HCT116 (cell line): Measurements from ENCODE around the gene MSLN. TPM values are rescaled to one million over a fixed set of nuclear protein-coding genes. Genes with fewer than 3 reads are reported as not detected.

Experiments used
- ATAC-seq: fragments of 200-7000 bp; cut with Tn5 transposase; 2 replicates; pipeline ENCODE4 v1.9.1; 2020; ENCODE audit warnings: mild to moderate bottlenecking, moderate library complexity
- BruUV-seq: library from RNA; stranded (reverse); fragments of 400-500 nt; replicated peaks from 2 replicates; lab custom pipeline; 2021; lab: Mats Ljungman, UMichigan
- CTCF ChIA-PET: fragments of 300-600 bp; sonication (Branson Sonifier 250); formaldehyde crosslinking; loops from one replicate; lab custom pipeline; 2021; ENCODE audit warnings: antibody characterized with exemption; lab: Charles Lee
- POLR2A ChIA-PET: fragments of 300-600, 350-600 bp; sonication (Branson Sonifier 250); formaldehyde crosslinking; loops from one replicate; lab custom pipeline; 2021; ENCODE audit warnings: antibody characterized with exemption; lab: Charles Lee
- RAD21 ChIA-PET, 2 experiments: fragments of 300-600 bp; sonication (Branson Sonifier 250); formaldehyde crosslinking; loops; one replicate each; lab custom pipeline; 2023; ENCODE audit warnings: low total read pairs in 2 of 2; ENCODE audit not compliant: uncharacterized antibody in 2 of 2, unreplicated experiment in 2 of 2, low non-redundant PET in 1 of 2; lab: Charles Lee
- DNase-seq: peaks from one replicate; pipeline ENCODE4 v3.0.0-alpha.2; 2010; ENCODE audit warnings: low read depth, low spot score
- H2AFZ ChIP-seq: fragments of 200-600 bp; shearing (Covaris generic), sonication (generic); 2 replicates; pipeline ENCODE4 v1.6.1; 2017; ENCODE audit warnings: low read depth, mixed run types, mixed read lengths, antibody characterized with exemption, low read length; ENCODE audit not compliant: poor library complexity, severe bottlenecking
- H3K27ac ChIP-seq: 2 replicates; pipeline ENCODE4 v1.5.1; 2012; ENCODE audit warnings: low read depth, low read length
- H3K27me3 ChIP-seq: fragments of 200-600 bp; sonication (generic); 2 replicates; pipeline ENCODE4 v1.6.1; 2016; ENCODE audit warnings: mixed run types, low read length, mixed read lengths; ENCODE audit not compliant: insufficient read depth
- H3K36me3 ChIP-seq, 2 experiments: fragments of 200-500 bp in 1 of 2; fragments of 200-600 bp in 1 of 2; sonication (Bioruptor generic) in 1 of 2; sonication (generic) in 1 of 2; 2 replicates each; pipeline versions ENCODE4 v1.5.1 to v1.6.1; 2014 to 2016; ENCODE audit warnings: low read length in 2 of 2, inconsistent platforms in 1 of 2, mixed read lengths in 1 of 2, mixed run types in 1 of 2; ENCODE audit not compliant: insufficient read depth in 2 of 2, control insufficient read depth in 1 of 2
- H3K4me1 ChIP-seq, 2 experiments: fragments of 200-600 bp in 1 of 2; sonication (generic) in 1 of 2; 2 replicates each; pipeline versions ENCODE4 v1.5.1 to v1.6.1; 2012 to 2017; ENCODE audit warnings: low read length in 2 of 2, inconsistent platforms in 1 of 2, mild to moderate bottlenecking in 1 of 2, mixed read lengths in 1 of 2, mixed run types in 1 of 2, moderate library complexity in 1 of 2; ENCODE audit not compliant: insufficient read depth in 2 of 2, control insufficient read depth in 1 of 2
- H3K4me2 ChIP-seq: fragments of 200-600 bp; sonication (generic); 2 replicates; pipeline ENCODE4 v1.6.1; 2017; ENCODE audit warnings: mixed run types, low read length, mixed read lengths
- H3K4me3 ChIP-seq, 2 experiments: fragments of 200-600 bp in 1 of 2; sonication (generic) in 1 of 2; replicated peaks in 1 of 2; 2 replicates each; pipeline ENCODE4 v1.5.1; 2011 to 2016; ENCODE audit warnings: low read length in 2 of 2, control low read depth in 1 of 2, low read depth in 1 of 2, mild to moderate bottlenecking in 1 of 2, mixed read lengths in 1 of 2, mixed run types in 1 of 2
- H3K79me2 ChIP-seq: fragments of 200-600 bp; sonication (generic); 2 replicates; pipeline ENCODE4 v1.6.1; 2017; ENCODE audit warnings: mild to moderate bottlenecking, mixed run types, low read length, moderate library complexity, mixed read lengths; ENCODE audit not compliant: insufficient read depth
- H3K9ac ChIP-seq: fragments of 200-600 bp; sonication (generic); 2 replicates; pipeline ENCODE4 v1.6.1; 2016; ENCODE audit warnings: low read length, mixed read lengths
- H3K9me2 ChIP-seq: fragments of 200-600 bp; sonication (generic), shearing (Covaris generic); 2 replicates; pipeline ENCODE4 v1.6.1; 2017; ENCODE audit warnings: mixed run types, mild to moderate bottlenecking, moderate library complexity; ENCODE audit not compliant: insufficient read depth
- H3K9me3 ChIP-seq, 2 experiments: fragments of 200-500 bp in 1 of 2; fragments of 200-600 bp in 1 of 2; sonication (Bioruptor generic) in 1 of 2; sonication (generic) in 1 of 2; 2 replicates each; pipeline ENCODE4 v1.6.1; 2014 to 2017; ENCODE audit warnings: low read length in 2 of 2, mixed read lengths in 2 of 2, inconsistent platforms in 1 of 2, low read depth in 1 of 2, mild to moderate bottlenecking in 1 of 2, mixed run types in 1 of 2, moderate library complexity in 1 of 2; ENCODE audit not compliant: control insufficient read depth in 1 of 2, insufficient read depth in 1 of 2
- H4K20me1 ChIP-seq: fragments of 200-600 bp; sonication (generic), shearing (Covaris generic); 2 replicates; pipeline ENCODE4 v1.6.1; 2017; ENCODE audit warnings: mixed run types, mild to moderate bottlenecking, moderate library complexity; ENCODE audit not compliant: insufficient read depth
- ATF3 ChIP-seq: IDR thresholded peaks from 2 replicates; pipeline ENCODE4 v1.6.1; 2012
- CBX3 ChIP-seq: IDR thresholded peaks from 2 replicates; pipeline ENCODE4 v1.6.1; 2012; ENCODE audit warnings: low read depth
- CEBPB ChIP-seq: IDR thresholded peaks from 2 replicates; pipeline ENCODE4 v1.6.1; 2012; ENCODE audit warnings: low read depth
- EGR1 ChIP-seq: IDR thresholded peaks from 2 replicates; pipeline ENCODE4 v1.6.1; 2012; ENCODE audit warnings: low read depth
- EZH2phosphoT487 ChIP-seq: fragments of 200-600 bp; IDR thresholded peaks from 2 replicates; pipeline ENCODE4 v1.6.1; 2018; ENCODE audit warnings: antibody characterized with exemption, borderline replicate concordance
- FOSL1 ChIP-seq: IDR thresholded peaks from 2 replicates; pipeline ENCODE4 v1.6.1; 2012; ENCODE audit warnings: low read depth
- JUND ChIP-seq: IDR thresholded peaks from 2 replicates; pipeline ENCODE4 v1.6.1; 2012
- POLR2A ChIP-seq: IDR thresholded peaks from 2 replicates; pipeline ENCODE4 v1.7.0; 2011; ENCODE audit warnings: borderline replicate concordance; ENCODE audit not compliant: insufficient read depth, insufficient read length; ENCODE audit errors: extremely low read depth
- RAD21 ChIP-seq: IDR thresholded peaks from 2 replicates; pipeline ENCODE4 v1.6.1; 2012; ENCODE audit warnings: low read depth, mild to moderate bottlenecking
- REST ChIP-seq: IDR thresholded peaks from 2 replicates; pipeline ENCODE4 v1.6.1; 2012; ENCODE audit warnings: low read depth
- SIN3A ChIP-seq: IDR thresholded peaks from 2 replicates; pipeline ENCODE4 v1.6.1; 2012; ENCODE audit warnings: low read depth
- SRF ChIP-seq: IDR thresholded peaks from 2 replicates; pipeline ENCODE4 v1.6.1; 2012; ENCODE audit warnings: low read depth
- ZBTB33 ChIP-seq: IDR thresholded peaks from 2 replicates; pipeline ENCODE4 v1.6.1; 2011; ENCODE audit warnings: mild to moderate bottlenecking, low read length, moderate library complexity; ENCODE audit not compliant: insufficient replicate concordance; ENCODE audit errors: extremely low read depth
- ZFX ChIP-seq: fragments of 450-650 bp; IDR thresholded peaks from 2 replicates; pipeline ENCODE4 v1.6.1; 2017
- ZNF274 ChIP-seq: fragments of 200-500 bp; sonication (Bioruptor generic); IDR thresholded peaks from 2 replicates; pipeline ENCODE4 v1.6.1; 2014; ENCODE audit warnings: mild to moderate bottlenecking, low read depth, low read length, inconsistent platforms
- intact Hi-C: fragments of 100-400 bp; cut with micrococcal nuclease; formaldehyde crosslinking; loops from 2 replicates; pipeline ENCODE4 v1.10.0; 2022
- total RNA-seq: library from RNA; stranded (reverse); gene quantifications from one replicate; pipeline ENCODE4 v1.2.1, GENCODE V29; 2021; ENCODE audit not compliant: unreplicated experiment
- TF ChIP-seq, protein P1 (sequence below): IDR thresholded peaks from 2 replicates; pipeline ENCODE4 v1.6.1; 2012
- TF ChIP-seq, protein P2 (sequence below), 3 experiments: fragments of 200-600 bp in 1 of 3; sonication (generic) in 1 of 3; IDR thresholded peaks in 2 of 3; conservative IDR thresholded peaks in 1 of 3; 2 replicates each; pipeline ENCODE4 v1.5.1; 2012 to 2017; ENCODE audit warnings: low read depth in 2 of 3, low read length in 2 of 3, antibody characterized with exemption in 1 of 3, borderline replicate concordance in 1 of 3, control low read depth in 1 of 3, mild to moderate bottlenecking in 1 of 3, mixed read lengths in 1 of 3, mixed run types in 1 of 3, moderate library complexity in 1 of 3; ENCODE audit not compliant: insufficient read depth in 1 of 3

MSLN gene
- total RNA-seq, 1 experiment from 2014 or later: 40.9 TPM

DNA sequence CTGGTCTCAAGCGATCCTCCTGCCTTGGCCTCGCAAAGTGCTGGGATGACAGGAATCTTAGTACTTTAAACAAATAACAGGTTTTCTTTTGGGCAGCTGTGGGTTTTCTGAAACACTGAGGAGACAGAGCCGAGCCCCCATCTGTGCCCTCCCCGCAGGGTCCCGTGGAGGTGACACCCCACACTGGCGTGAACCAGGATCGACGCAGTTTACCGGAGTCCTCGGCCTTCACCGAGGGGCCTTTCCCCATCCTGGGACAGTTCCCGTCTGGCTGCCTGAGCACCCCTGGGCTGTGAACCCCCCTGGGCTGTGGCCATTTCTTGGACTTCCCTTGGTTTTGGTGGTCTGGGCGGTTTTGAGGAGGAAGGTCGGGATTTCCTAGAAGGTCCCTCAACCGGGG lies 55.3 kb downstream of the MSLN start:
- no TSS peak for BruUV-seq
- H3K27me3 ChIP-seq: no peaks in the 10 kb centered on the region

More for the DNA sequence above, 55.3 kb downstream of the MSLN start:
- Histone ChIP-seq H2AFZ (no peak overlapping the region), H4K20me1 (no peaks in the 10 kb centered on the region), H3K36me3 (no peaks in the 10 kb centered on the region), H3K9ac (0 out of 2 replicates have a peak overlapping the region, but pooled peaks have one; percentile 5), H3K9me2 (no peaks in the 10 kb centered on the region), H3K79me2 (no peaks in the 10 kb centered on the region), H3K4me2 (peak overlapping the region; percentile 58), H3K4me1 (peaks cover 24 to 31% of the 10 kb centered on the region in 2 experiments), H3K4me3 (no peak overlapping the region), H3K9me3 (no peaks in the 10 kb centered on the region), H3K27ac (peak overlapping the region; percentile 38; the same call in 1 of the 2 replicates)
- ATAC-seq: 0 out of 2 replicates have a peak, but pooled peaks have one; percentile 2
- CTCF ChIA-PET: no interaction called here
- TF ChIP-seq ZNF274: no peak
- TF ChIP-seq FOSL1: no peak
- no peak for TF ChIP-seq EZH2phosphoT487
- TF ChIP-seq ATF3: no peak
- no peak for TF ChIP-seq POLR2A
- TF ChIP-seq REST: no peak
- no peak for TF ChIP-seq ZFX
- no peak for TF ChIP-seq CBX3
- no peak for TF ChIP-seq RAD21
- no peak for TF ChIP-seq JUND
- TF ChIP-seq, protein P1, sequence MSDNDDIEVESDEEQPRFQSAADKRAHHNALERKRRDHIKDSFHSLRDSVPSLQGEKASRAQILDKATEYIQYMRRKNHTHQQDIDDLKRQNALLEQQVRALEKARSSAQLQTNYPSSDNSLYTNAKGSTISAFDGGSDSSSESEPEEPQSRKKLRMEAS: no peak
- no peak for TF ChIP-seq EGR1
- TF ChIP-seq ZBTB33: no peak
- TF ChIP-seq CEBPB: no peak
- TF ChIP-seq, protein P2, sequence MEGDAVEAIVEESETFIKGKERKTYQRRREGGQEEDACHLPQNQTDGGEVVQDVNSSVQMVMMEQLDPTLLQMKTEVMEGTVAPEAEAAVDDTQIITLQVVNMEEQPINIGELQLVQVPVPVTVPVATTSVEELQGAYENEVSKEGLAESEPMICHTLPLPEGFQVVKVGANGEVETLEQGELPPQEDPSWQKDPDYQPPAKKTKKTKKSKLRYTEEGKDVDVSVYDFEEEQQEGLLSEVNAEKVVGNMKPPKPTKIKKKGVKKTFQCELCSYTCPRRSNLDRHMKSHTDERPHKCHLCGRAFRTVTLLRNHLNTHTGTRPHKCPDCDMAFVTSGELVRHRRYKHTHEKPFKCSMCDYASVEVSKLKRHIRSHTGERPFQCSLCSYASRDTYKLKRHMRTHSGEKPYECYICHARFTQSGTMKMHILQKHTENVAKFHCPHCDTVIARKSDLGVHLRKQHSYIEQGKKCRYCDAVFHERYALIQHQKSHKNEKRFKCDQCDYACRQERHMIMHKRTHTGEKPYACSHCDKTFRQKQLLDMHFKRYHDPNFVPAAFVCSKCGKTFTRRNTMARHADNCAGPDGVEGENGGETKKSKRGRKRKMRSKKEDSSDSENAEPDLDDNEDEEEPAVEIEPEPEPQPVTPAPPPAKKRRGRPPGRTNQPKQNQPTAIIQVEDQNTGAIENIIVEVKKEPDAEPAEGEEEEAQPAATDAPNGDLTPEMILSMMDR (IDR thresholded peaks at IDR 0.05 in 2 of 3, conservative IDR thresholded peaks at IDR 0.05 in 1 of 3; ENCODE audit: borderline replicate concordance in 1 of 3, insufficient read depth in 1 of 3, low read depth in 2 of 3, low read length in 2 of 3): no peak
- no peak for TF ChIP-seq SRF
- no peak for TF ChIP-seq SIN3A
- RAD21 ChIA-PET: no interaction called here
- no peak for DNase-seq
- POLR2A ChIA-PET: no interaction called here
- intact Hi-C loops: no loop called here
